ENCODE results near the gene RMDN2.

RMDN2 gene

GRCh38 chr2:37919631-37920032, 5.5 kb upstream of the RMDN2 start:
- Histone ChIP-seq H3K4me1 (ENCODE audit: low read length) (no peaks in the 10 kb centered on the region), H3K27ac (ENCODE audit: low read length) (no peak overlapping the region), H3K27me3 (replicated peaks; ENCODE audit: insufficient read depth, low read length) (peaks cover 31% of the 10 kb centered on the region), H3K4me2 (ENCODE audit: low read depth, low read length) (no peak overlapping the region), H2AFZ (ENCODE audit: low read length) (no peak overlapping the region), H3K4me3 (ENCODE audit: low read length) (no peak overlapping the region), H3K79me2 (ENCODE audit: low read length) (no peaks in the 10 kb centered on the region), H3F3A (ENCODE audit: insufficient read depth, low read length) (peaks cover 2% of the 10 kb centered on the region; the same call in 1 of the 2 replicates), H4K20me1 (ENCODE audit: insufficient read depth, low read length) (no peaks in the 10 kb centered on the region), H3K9ac (ENCODE audit: low read length) (no peak overlapping the region), H3K36me3 (replicated peaks; ENCODE audit: insufficient read depth, low read length) (no peaks in the 10 kb centered on the region), H3K9me3 (replicated peaks; ENCODE audit: insufficient read depth, low read length) (no peaks in the 10 kb centered on the region), H3K9me2 (replicated peaks; ENCODE audit: insufficient read depth, low read length) (no peaks in the 10 kb centered on the region)
- TF ChIP-seq EZH2phosphoT487 (IDR thresholded peaks at IDR 0.05; ENCODE audit: low read length) (no peak), CTCF (IDR thresholded peaks at IDR 0.05; ENCODE audit: low read length) (no peak), EZH2 (optimal IDR thresholded peaks at IDR 0.05; ENCODE audit: low read depth, low read length) (no peak)
- no peak for DNase-seq

GRCh38 chr2:37920570-37920969, 4.5 kb upstream of the RMDN2 start:
- H3K9me3 ChIP-seq (replicated peaks; ENCODE audit: insufficient read depth, low read length), result no peaks in the 10 kb centered on the region
- no peak for TF ChIP-seq CTCF (IDR thresholded peaks at IDR 0.05; ENCODE audit: low read length)
- no peak for TF ChIP-seq EZH2 (optimal IDR thresholded peaks at IDR 0.05; ENCODE audit: low read depth, low read length)
- TF ChIP-seq EZH2phosphoT487 (IDR thresholded peaks at IDR 0.05; ENCODE audit: low read length), result no peak
- H3K4me1 ChIP-seq (ENCODE audit: low read length), result no peaks in the 10 kb centered on the region
- peaks cover 31% of the 10 kb centered on the region for H3K27me3 ChIP-seq (replicated peaks; ENCODE audit: insufficient read depth, low read length)
- H3K9ac ChIP-seq (ENCODE audit: low read length), result no peak overlapping the region
- no peaks in the 10 kb centered on the region for H4K20me1 ChIP-seq (ENCODE audit: insufficient read depth, low read length)
- no peaks in the 10 kb centered on the region for H3K9me2 ChIP-seq (replicated peaks; ENCODE audit: insufficient read depth, low read length)
- no peak overlapping the region for H3K4me3 ChIP-seq (ENCODE audit: low read length)
- no peak overlapping the region for H3K27ac ChIP-seq (ENCODE audit: low read length)
- no peaks in the 10 kb centered on the region for H3K79me2 ChIP-seq (ENCODE audit: low read length)
- H3K4me2 ChIP-seq (ENCODE audit: low read depth, low read length), result no peak overlapping the region
- H2AFZ ChIP-seq (ENCODE audit: low read length), result no peak overlapping the region
- no peak for DNase-seq
- H3F3A ChIP-seq (ENCODE audit: insufficient read depth, low read length), result peaks cover 7% of the 10 kb centered on the region
- no peaks in the 10 kb centered on the region for H3K36me3 ChIP-seq (replicated peaks; ENCODE audit: insufficient read depth, low read length)

DNA sequence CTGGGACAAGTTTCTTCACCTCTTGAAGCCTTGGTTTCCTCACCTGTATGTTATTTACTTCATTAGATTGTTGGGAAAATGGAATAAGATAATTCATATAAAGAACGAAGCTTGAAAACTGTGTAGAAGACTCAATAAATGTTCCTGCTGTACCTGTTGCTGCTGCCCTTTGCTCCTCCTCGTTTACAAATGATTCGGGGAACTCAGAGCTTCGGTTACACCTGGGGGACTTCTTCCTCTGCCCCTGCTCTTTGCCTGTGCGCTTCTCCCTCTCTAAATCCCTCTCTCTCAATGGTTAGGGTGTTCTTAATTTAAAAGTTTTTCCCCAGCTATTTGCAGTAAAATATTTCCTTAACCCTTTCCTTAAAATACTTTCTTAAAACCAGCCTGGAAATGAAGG, 3.3 kb upstream of the RMDN2 start:
- H3K9me3 ChIP-seq (replicated peaks; ENCODE audit: insufficient read depth, low read length), result no peaks in the 10 kb centered on the region
- no peak overlapping the region for H3K4me3 ChIP-seq (ENCODE audit: low read length)
- H2AFZ ChIP-seq (ENCODE audit: low read length), result no peak overlapping the region
- TF ChIP-seq CTCF (IDR thresholded peaks at IDR 0.05; ENCODE audit: low read length) (no peak), EZH2phosphoT487 (IDR thresholded peaks at IDR 0.05; ENCODE audit: low read length) (no peak), EZH2 (optimal IDR thresholded peaks at IDR 0.05; ENCODE audit: low read depth, low read length) (no peak)
- no peaks in the 10 kb centered on the region for H3K9me2 ChIP-seq (replicated peaks; ENCODE audit: insufficient read depth, low read length)
- no peaks in the 10 kb centered on the region for H3K4me1 ChIP-seq (ENCODE audit: low read length)
- no peak for DNase-seq
- H3K79me2 ChIP-seq (ENCODE audit: low read length), result no peaks in the 10 kb centered on the region
- no peak overlapping the region for H3K4me2 ChIP-seq (ENCODE audit: low read depth, low read length)
- H3K27me3 ChIP-seq (replicated peaks; ENCODE audit: insufficient read depth, low read length), result peaks cover 31% of the 10 kb centered on the region
- H3K27ac ChIP-seq (ENCODE audit: low read length), result no peak overlapping the region
- no peaks in the 10 kb centered on the region for H4K20me1 ChIP-seq (ENCODE audit: insufficient read depth, low read length)
- no peak overlapping the region for H3K9ac ChIP-seq (ENCODE audit: low read length)
- H3K36me3 ChIP-seq (replicated peaks; ENCODE audit: insufficient read depth, low read length), result no peaks in the 10 kb centered on the region
- H3F3A ChIP-seq (ENCODE audit: insufficient read depth, low read length), result peaks cover 13% of the 10 kb centered on the region
